ENCODE data around the gene TMEM252.

The TMEM252 gene

DNA sequence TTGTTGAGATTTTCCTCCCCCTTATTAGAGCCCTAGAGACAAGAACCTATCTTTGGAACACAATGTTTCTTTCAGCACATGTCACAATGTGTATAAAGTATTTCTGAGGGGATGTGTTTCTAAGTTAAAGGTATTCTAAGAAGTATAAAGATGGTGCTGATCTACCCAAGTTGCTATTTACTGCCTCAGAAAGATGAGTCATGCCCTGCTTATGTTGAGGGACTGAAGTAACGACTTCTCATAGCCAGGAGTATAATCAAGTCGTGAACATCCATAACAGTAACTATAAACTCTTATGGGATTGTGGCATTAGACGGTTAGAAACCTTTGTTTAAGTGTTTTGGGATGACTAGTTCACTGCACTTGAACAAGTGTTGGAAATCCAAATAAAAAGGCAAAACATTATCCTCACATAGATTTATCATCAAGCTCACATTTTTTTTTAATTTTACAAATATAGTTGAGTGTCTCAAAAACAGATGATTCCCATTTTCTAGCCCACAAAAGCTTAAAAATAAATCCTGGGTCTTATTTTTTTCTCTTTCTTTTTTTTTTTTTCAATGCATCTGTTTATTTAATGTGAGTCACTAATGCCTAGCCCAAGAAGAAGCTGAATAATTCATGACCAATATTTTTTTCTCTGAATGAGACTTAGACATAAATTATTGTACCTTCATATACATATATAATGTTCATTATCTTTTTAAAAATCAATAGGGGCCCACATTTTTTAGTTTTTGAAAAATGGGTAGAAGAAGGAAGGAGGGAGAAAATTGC is 12.2 kb upstream of the TMEM252 start:
- no peak overlapping the region for H2AFZ ChIP-seq (ENCODE audit: low read length)
- H3K4me1 ChIP-seq (ENCODE audit: insufficient read depth, low read length, poor library complexity, severe bottlenecking) = no peaks in the 10 kb centered on the region
- no peak overlapping the region for H3K9ac ChIP-seq (ENCODE audit: low read depth, low read length, poor library complexity, severe bottlenecking)
- no peak overlapping the region for H3K4me3 ChIP-seq (ENCODE audit: low read length, poor library complexity, severe bottlenecking)
- H3K4me2 ChIP-seq (ENCODE audit: low read depth, low read length, poor library complexity, severe bottlenecking) = no peak overlapping the region
- H3K36me3 ChIP-seq (ENCODE audit: insufficient read depth, low read length) = no peaks in the 10 kb centered on the region
- H3K79me2 ChIP-seq (ENCODE audit: insufficient read depth, low read length) = no peaks in the 10 kb centered on the region
- TF ChIP-seq, protein P1, sequence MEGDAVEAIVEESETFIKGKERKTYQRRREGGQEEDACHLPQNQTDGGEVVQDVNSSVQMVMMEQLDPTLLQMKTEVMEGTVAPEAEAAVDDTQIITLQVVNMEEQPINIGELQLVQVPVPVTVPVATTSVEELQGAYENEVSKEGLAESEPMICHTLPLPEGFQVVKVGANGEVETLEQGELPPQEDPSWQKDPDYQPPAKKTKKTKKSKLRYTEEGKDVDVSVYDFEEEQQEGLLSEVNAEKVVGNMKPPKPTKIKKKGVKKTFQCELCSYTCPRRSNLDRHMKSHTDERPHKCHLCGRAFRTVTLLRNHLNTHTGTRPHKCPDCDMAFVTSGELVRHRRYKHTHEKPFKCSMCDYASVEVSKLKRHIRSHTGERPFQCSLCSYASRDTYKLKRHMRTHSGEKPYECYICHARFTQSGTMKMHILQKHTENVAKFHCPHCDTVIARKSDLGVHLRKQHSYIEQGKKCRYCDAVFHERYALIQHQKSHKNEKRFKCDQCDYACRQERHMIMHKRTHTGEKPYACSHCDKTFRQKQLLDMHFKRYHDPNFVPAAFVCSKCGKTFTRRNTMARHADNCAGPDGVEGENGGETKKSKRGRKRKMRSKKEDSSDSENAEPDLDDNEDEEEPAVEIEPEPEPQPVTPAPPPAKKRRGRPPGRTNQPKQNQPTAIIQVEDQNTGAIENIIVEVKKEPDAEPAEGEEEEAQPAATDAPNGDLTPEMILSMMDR (conservative IDR thresholded peaks at IDR 0.05; ENCODE audit: low read length) = no peak
- TF ChIP-seq EZH2phosphoT487 (IDR thresholded peaks at IDR 0.05; ENCODE audit: borderline replicate concordance) = no peak
- no peaks in the 10 kb centered on the region for H3F3A ChIP-seq (ENCODE audit: low read depth)
- H3K27me3 ChIP-seq (ENCODE audit: insufficient read depth, low read length, poor library complexity, severe bottlenecking) = no peaks in the 10 kb centered on the region
- H4K20me1 ChIP-seq (ENCODE audit: insufficient read depth, low read length, poor library complexity, severe bottlenecking) = no peaks in the 10 kb centered on the region
- no peaks in the 10 kb centered on the region for H3K9me2 ChIP-seq (replicated peaks; ENCODE audit: low read depth, low read length)
- H3K9me3 ChIP-seq (ENCODE audit: insufficient read depth, low read depth, low read length) = no peaks in the 10 kb centered on the region

DNA sequence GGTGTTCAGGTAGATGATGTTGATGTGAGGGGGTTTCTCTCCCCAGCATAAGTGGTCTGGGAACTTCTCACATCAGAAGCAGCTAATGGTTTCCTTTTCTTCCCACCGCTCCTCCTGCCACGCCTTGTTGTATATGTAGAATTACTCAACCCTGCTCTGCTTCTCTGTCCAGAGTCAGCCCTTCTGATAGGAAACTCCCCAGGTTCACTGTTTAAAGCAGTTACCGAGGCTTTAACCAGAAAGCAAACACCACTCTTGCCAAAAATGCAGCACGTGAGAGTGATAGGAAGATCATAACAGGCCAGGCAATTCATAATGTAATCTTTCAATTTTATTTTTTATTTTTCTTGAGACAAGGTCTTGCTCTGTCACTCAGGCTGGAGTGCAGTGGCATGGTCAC is 10.5 kb upstream of the TMEM252 start:
- Histone ChIP-seq H3K9me2 (replicated peaks; ENCODE audit: low read depth, low read length) (no peaks in the 10 kb centered on the region), H3K9me3 (ENCODE audit: insufficient read depth, low read depth, low read length) (no peaks in the 10 kb centered on the region), H3K36me3 (ENCODE audit: insufficient read depth, low read length) (no peaks in the 10 kb centered on the region), H3K27me3 (ENCODE audit: insufficient read depth, low read length, poor library complexity, severe bottlenecking) (no peaks in the 10 kb centered on the region), H3K79me2 (ENCODE audit: insufficient read depth, low read length) (no peaks in the 10 kb centered on the region), H3F3A (ENCODE audit: low read depth) (no peaks in the 10 kb centered on the region), H4K20me1 (ENCODE audit: insufficient read depth, low read length, poor library complexity, severe bottlenecking) (no peaks in the 10 kb centered on the region), H3K4me1 (ENCODE audit: insufficient read depth, low read length, poor library complexity, severe bottlenecking) (no peaks in the 10 kb centered on the region), H3K4me3 (ENCODE audit: low read length, poor library complexity, severe bottlenecking) (no peak overlapping the region), H3K4me2 (ENCODE audit: low read depth, low read length, poor library complexity, severe bottlenecking) (no peak overlapping the region), H2AFZ (ENCODE audit: low read length) (no peak overlapping the region), H3K9ac (ENCODE audit: low read depth, low read length, poor library complexity, severe bottlenecking) (no peak overlapping the region)
- TF ChIP-seq, protein P1 (conservative IDR thresholded peaks at IDR 0.05; ENCODE audit: low read length) = no peak

DNA sequence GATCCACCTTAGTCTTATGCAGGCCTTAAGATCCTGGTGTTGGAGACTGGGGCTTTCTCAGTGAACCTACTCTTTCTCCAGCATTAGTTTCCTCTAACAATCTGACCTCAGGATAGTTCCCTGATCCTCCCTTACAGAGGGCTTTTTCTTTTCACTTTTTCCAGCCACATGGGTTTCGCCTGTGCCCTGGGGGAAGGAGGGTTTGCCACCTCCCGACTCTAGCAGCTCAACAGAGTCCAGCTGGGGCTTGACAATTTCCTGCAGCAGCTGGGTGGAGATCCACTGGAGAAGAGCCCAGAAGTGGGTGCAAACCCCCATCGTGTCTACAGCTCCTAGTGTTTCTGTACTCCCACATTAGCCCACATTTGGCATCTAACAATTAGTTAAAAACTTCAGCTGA is 7.6 kb upstream of the TMEM252 start:
- Histone ChIP-seq H3K4me2 (ENCODE audit: low read depth, low read length, poor library complexity, severe bottlenecking) (no peak overlapping the region), H3K9me3 (ENCODE audit: insufficient read depth, low read depth, low read length) (no peaks in the 10 kb centered on the region), H3K4me3 (ENCODE audit: low read length, poor library complexity, severe bottlenecking) (no peak overlapping the region), H2AFZ (ENCODE audit: low read length) (no peak overlapping the region; the same call in 1 of the 2 replicates), H3K27me3 (ENCODE audit: insufficient read depth, low read length, poor library complexity, severe bottlenecking) (no peaks in the 10 kb centered on the region), H3K79me2 (ENCODE audit: insufficient read depth, low read length) (no peaks in the 10 kb centered on the region), H3K9ac (ENCODE audit: low read depth, low read length, poor library complexity, severe bottlenecking) (no peak overlapping the region), H3K9me2 (replicated peaks; ENCODE audit: low read depth, low read length) (no peaks in the 10 kb centered on the region), H3F3A (ENCODE audit: low read depth) (no peaks in the 10 kb centered on the region), H3K36me3 (ENCODE audit: insufficient read depth, low read length) (no peaks in the 10 kb centered on the region), H4K20me1 (ENCODE audit: insufficient read depth, low read length, poor library complexity, severe bottlenecking) (no peaks in the 10 kb centered on the region), H3K4me1 (ENCODE audit: insufficient read depth, low read length, poor library complexity, severe bottlenecking) (no peaks in the 10 kb centered on the region)
- TF ChIP-seq EZH2phosphoT487 (IDR thresholded peaks at IDR 0.05; ENCODE audit: borderline replicate concordance) = no peak
- TF ChIP-seq, protein P1 (conservative IDR thresholded peaks at IDR 0.05; ENCODE audit: low read length) = no peak

All from Loucy (cell line).